GM10847 (cell line): ENCODE data around the gene UNC5B.

ENCODE experiments used
- POLR2A ChIP-seq: IDR thresholded peaks from 2 replicates; pipeline ENCODE4 v1.6.1; 2011; ENCODE audit not compliant: insufficient read length; ENCODE audit errors: extremely low read depth

UNC5B gene

DNA sequence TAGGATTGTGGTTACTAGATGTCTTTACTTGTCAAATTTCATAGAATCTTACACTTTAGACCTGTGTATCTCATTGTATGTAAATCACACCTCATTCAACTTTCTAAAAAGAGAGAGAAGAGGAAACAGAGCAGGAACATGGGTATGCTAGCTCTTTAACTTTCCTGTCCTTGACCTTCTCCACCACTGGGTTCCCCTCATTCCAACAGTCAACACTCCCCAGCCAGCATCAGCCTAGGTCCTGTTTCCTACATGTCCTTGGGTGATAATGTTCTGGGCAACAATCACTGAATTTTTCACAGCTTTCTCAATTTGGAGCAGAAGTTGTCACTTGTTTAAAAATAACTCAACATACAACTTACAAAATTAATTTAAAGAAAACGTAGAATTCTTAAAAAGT is 9.2 kb upstream of the UNC5B start:
- TF ChIP-seq POLR2A = no peak

DNA sequence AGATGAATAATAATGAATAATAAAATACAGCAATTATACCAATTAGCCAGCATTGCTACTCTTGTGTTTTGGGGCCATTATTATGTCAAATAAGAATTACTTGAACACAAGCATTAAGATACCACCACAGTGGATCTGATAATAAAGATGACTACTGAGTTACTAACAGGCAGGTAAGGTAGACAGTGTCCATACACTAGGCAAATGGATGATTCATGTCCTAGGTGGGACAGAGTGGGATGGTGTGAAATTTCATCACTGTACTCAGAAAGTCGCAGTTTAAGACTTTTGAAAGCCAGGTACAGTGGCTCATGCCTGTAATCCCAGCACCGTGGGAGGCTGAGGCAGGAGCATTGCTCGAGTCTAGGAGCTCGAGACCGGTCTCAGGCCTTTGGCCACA is 8.7 kb upstream of the UNC5B start:
- TF ChIP-seq POLR2A = no peak

DNA sequence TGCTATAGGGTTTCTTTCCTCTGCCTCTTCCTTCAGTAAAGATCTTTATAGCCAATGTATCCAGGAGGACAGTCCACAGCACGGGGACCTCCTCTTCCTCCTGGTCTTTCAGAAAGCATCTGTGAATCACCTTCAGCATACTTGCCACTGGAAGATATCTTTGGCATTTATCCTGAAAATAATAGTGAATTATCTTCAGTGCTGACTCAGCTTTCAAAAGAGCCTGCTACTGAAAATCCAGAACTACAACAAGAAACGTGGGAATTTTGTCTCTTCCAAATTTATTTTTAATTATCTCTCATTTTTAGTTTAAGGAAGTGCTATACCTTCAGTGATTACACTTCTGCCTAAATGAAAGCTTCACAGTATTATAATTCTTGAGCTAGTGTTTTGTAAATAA is 7.6 kb upstream of the UNC5B start:
- no peak for TF ChIP-seq POLR2A

DNA sequence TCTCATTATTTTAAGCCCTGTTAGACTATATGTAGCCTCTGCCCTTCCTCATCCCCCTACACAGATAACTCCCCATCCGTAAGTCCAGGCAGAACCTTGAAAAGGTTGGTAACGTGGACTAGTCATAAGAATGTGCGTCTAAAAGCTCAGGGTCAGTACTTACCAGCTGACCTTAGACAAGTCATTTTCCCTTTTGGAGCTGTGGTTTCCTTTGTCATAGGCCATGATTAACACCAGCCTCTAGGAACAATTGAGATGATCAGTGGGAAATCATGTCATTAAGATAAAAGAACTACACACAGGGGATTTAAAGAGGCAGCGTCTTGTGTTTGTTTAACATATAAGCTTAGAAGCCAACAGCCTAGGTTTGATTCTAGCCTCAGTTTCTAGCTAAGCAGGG is 6.9 kb upstream of the UNC5B start:
- no peak for TF ChIP-seq POLR2A

DNA sequence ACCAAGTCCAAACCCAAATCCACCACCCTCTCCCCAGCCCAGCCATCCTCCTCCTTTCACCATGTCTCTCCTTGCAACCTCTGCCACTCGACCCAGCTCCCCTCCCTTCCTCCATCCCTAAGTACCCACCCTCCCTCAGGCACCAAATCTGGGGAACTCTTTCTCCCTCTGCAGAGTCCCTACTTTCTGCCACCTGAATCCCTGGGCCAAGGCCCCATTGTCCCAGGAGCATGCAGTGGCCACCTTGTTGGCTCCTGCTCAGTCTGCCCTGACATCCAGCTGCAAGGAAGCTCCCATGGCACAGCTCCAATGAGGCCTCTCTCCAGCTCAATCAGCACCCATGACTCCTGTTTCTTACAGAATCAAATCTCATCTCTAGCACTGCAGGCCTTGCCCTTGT is 5.5 kb upstream of the UNC5B start:
- TF ChIP-seq POLR2A = no peak

DNA sequence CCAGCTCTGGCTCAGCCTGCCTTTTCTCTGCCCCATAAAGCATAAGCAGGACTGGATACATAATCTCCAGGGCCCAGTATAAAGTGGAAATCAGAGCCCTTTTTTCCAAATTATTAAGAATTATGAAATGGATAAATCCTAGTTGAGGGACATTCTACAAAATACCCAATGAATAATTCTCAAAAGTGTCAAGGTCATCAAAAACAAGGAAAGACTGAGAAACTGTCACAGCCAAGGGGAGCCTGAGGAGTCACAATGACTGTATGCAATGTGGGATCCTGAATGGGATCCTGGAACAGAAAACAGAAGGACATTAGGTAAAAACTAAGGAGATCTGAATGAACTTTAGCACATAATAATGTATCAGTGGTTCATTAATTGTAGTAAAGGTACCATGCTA is 4.8 kb upstream of the UNC5B start:
- no peak for TF ChIP-seq POLR2A

DNA sequence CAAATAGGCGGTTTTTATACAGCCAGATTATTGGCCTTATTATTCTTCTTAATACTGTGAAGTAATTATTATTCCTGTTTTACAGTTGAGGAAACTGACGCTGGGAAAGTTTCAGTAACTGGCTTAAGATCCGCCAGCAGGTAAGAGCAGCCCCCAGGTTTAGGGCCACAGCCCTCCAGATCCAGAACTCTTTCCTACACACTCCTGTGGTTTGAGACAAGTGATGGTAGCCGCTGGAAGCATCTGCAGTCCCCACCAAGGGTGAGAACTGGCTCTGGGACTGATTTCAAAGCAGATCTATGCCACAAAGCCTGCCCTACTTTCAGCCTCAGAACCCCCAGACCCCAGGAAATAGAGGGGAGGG is 3.0 kb upstream of the UNC5B start:
- no peak for TF ChIP-seq POLR2A

DNA sequence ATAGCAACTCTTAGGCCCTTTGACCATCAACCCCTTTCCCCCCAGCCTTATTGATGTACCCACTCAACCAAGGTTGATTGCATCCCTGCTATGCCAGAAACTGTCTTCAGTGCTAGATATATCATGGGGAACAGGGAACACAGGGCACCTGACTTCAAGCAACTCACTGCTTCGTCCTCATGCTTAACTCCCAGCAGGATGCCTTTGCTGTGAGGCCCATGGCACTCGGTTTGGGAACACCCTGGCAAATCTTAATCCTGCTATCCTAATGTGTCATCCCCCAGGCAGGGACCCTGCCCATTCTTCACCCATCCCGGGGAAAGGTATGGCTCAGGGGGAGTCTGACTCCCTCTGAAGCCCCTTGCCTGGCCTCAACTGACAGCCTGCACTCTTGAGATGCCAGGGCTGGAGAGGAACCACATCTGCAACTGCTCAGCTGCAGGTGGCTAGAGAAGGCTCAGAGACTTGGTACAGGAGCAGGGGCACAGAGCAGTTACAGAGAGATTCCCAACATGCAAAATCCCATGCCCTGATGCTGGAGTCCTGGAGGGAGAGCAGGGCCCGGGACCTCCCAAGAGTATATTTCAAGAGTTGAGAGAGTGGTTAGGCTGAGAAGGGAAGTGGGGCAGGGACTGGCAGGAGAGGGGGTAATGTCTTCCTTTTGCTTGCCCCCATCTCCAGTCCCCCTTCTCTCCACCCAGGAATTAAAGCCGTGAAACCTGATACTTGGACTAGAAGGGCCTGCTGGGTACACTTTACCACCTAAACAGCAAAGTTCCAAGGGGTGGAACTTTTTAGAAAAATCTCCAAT is 2.4 kb upstream of the UNC5B start:
- no peak for TF ChIP-seq POLR2A

DNA sequence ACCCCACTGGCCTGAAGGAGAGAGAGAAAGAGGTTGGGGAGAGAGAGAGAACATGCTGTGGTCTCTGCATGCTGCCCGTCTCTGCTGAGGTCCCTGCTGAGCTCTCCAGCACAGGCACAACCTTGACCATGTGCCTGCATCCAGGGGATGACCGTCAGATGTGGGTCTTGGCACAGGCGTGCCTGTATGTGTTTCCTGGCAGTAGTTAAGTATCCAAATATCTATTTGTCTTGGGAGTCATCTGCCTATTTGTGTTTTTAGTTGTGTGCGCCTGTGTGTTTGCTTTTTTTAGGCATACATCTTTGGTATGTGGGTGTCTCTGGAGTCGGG is 1.9 kb upstream of the UNC5B start:
- TF ChIP-seq POLR2A = no peak

DNA sequence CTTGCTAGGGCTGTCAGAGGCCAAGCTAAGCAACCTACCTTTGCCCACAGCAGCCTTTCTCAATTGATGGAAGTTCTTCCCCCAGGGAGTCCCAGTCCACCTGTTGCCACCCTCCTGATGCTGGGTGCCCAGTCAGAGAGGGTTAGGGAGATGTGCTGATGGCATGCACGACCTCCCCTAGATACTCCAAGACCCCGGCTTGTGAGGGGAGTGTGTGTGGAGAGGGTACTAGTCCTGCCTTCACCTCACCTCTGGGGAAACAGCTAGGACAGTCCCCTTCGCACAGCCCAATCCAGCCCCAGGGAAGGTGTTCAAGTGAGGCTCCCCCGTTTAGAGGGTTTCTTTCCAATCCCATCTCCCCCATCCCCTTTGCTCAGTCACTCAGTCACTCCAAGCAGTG is 1.3 kb upstream of the UNC5B start:
- TF ChIP-seq POLR2A = no peak

DNA sequence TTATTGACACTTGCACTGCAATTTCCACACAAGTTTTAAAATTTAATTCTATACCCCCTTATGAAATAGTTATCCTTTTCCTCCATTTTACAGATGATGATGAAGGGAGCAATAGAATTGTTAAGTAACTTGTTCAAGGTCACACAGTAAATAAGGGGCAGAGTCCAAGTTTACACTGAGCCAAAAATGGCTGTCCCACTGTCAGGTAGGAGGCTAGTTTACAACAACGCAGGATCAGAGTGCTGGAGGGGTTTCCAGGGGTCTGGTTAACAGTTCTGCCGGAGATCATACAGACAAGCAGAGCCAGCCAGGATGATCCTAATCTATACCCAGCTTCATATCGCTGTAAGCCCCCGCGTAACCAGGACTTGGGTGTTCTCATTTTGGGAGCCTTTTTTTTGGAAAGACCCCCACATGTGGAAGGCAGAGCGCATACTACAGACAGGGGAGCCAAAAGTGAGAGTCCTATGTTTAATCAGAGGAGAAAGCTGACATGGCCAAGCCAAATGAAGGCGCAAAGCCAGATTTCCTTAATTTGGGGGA is 524 bp upstream of the UNC5B start:
- no peak for TF ChIP-seq POLR2A

DNA sequence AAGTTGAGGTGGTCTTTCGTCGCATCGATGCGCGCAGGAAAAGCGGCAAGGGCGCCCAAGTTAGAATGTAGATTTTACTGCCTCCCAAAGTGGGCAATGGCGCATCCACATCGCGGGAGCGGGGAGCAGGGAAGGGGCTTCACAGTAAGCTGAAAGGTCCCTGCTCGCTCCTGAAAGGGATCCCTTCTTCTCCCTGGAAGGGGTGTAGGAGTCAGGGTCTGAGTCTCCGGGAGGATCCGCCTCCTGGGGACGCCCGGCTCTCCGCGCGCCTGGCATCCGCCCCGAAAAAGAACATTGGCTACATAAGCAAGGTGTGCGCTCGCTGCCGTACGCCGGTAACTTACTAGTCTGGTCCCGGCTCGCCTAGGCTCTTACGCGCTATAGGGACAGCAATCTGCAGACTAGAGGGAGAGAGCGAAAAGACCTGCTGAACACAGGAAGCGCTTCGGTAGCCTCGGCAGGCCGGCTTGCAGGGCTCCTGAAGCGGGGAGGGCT is 804 bp downstream of the UNC5B start:
- TF ChIP-seq POLR2A = no peak

DNA sequence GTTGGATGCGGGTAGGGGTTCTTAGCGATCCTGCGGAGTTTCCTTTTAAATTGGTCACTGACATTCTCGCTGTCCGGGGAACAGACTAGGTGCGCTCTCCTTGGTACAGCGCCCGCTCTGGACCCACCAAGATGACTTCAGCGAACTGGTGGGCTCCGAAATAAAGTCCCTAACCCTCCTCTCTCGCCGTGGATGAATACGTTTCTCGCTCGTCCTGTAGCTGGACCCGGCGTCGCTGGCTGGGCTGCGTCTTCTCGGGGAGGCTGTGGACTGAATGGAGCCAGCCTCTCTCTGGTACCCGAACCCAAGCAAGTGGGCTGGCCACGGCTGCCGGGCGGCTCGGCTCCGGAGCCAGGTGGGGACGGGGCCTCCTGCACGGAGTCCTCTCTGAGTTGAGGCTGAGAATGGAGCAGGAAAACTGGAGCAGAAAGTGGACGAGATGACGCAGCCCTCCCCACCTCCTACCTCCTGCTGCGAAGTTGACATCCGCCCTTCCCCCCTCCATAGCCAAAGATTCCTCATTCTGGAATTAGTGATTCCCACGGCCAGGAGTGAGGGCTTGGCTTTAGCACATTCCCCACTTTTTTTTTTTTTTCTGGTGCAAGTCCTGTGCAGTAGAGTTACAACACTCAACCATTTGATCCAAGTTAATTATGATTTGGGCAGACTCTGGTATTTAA is 1.5 kb downstream of the UNC5B start:
- no peak for TF ChIP-seq POLR2A

DNA sequence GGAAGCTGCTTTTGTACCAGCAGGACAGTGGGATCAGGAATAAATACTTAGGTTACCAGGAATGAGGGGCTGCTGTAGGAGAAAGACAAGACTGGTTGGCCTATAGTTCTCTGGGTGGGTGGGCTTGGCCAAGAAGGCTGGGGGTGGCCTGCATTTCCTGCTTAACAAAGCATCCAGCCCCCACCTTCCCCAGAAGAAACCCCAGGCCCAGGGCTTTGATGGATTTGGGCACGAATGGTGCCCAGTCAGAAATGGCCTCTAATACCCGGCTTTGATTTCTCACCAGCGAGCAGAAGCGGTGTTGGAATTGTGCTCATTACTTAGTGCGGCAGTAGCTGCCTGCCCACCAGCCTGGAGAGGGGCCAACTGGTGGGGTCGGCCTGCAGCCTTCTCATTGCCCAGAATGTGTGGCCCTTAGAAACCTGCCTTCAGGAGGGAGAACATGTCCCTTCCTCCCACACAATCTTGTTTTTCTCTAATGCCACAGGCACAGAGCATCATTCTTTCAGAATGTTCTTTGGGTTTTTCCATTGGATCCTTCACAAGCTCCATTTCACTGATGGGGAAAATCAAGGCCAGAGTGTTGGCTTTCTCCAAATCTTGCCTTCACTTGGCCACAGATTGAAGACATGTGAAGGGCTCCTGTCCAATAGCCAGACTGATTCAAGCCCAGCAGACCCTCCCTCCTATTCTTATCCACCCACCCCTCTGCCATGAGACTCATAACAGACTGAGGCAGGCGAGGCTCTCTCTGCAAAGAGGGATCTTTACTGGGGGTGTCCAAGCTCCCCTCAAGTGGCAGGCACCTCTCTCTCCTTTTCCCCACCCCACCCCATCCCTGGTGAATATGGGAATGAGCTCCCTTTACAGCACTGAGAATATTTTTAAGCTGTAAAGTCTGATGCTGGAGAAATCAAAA is 2.5 kb downstream of the UNC5B start:
- TF ChIP-seq POLR2A = no peak

DNA sequence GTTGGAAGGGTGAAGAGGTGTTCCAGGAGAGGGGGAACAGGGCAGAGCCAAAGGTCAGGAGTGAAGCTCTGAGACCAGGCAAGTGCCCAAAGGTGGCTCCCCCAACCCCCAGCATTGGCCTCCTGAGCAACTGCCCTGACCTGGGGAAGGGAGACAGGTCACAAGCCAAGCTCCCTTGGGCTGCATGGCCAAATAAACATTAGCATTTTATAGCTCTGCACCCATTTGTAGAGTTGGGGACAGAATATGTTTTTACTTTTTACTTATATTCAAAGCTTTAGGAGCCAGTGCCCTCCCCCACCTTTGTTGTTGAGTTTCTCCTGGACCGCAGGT is 4.0 kb downstream of the UNC5B start:
- no peak for TF ChIP-seq POLR2A
